Loucy (cell line): Measurements from ENCODE around the gene LAMA5.

ENCODE experiments used
- H2AFZ ChIP-seq: fragments of 200-600 bp; sonication (generic); 2 replicates; pipeline ENCODE4 v1.6.0; 2016; ENCODE audit warnings: antibody characterized with exemption, mild to moderate bottlenecking, low read length, moderate library complexity
- H3F3A ChIP-seq: fragments of 200-600 bp; 2 replicates; pipeline ENCODE4 v1.6.0; 2016; ENCODE audit warnings: antibody characterized with exemption, low read depth, mild to moderate bottlenecking
- H3K27me3 ChIP-seq: fragments of 200-600 bp; sonication (generic); 2 replicates; pipeline ENCODE4 v1.6.1; 2014; ENCODE audit warnings: low read length, mild to moderate bottlenecking; ENCODE audit not compliant: insufficient read depth, poor library complexity, severe bottlenecking
- H3K36me3 ChIP-seq: fragments of 200-600 bp; sonication (generic); 2 replicates; pipeline ENCODE4 v1.6.1; 2016; ENCODE audit warnings: low read length; ENCODE audit not compliant: insufficient read depth
- H3K4me1 ChIP-seq: fragments of 200-600 bp; sonication (generic); 2 replicates; pipeline ENCODE4 v1.5.1; 2014; ENCODE audit warnings: low read length, mild to moderate bottlenecking; ENCODE audit not compliant: insufficient read depth, poor library complexity, severe bottlenecking
- H3K4me2 ChIP-seq: fragments of 200-600 bp; sonication (generic); 2 replicates; pipeline ENCODE4 v1.6.0; 2014; ENCODE audit warnings: antibody characterized with exemption, low read length, low read depth, mild to moderate bottlenecking; ENCODE audit not compliant: poor library complexity, severe bottlenecking
- H3K4me3 ChIP-seq: fragments of 200-600 bp; sonication (generic); 2 replicates; pipeline ENCODE4 v1.5.1; 2014; ENCODE audit warnings: low read length, mild to moderate bottlenecking, mixed read lengths; ENCODE audit not compliant: poor library complexity, severe bottlenecking
- H3K79me2 ChIP-seq: fragments of 200-600 bp; sonication (generic); 2 replicates; pipeline ENCODE4 v1.6.1; 2014; ENCODE audit warnings: low read length; ENCODE audit not compliant: insufficient read depth
- H3K9ac ChIP-seq: fragments of 200-600 bp; sonication (generic); 2 replicates; pipeline ENCODE4 v1.6.0; 2014; ENCODE audit warnings: mild to moderate bottlenecking, low read depth, low read length, moderate library complexity; ENCODE audit not compliant: poor library complexity, severe bottlenecking
- H3K9me2 ChIP-seq: fragments of 200-600 bp; sonication (generic); replicated peaks from 2 replicates; pipeline ENCODE4 v1.6.1; 2016; ENCODE audit warnings: low read depth, low read length, mixed read lengths
- H3K9me3 ChIP-seq: fragments of 200-600 bp; sonication (generic); 2 replicates; pipeline ENCODE4 v1.6.1; 2014; ENCODE audit warnings: mild to moderate bottlenecking, antibody characterized with exemption, low read length, low read depth; ENCODE audit not compliant: insufficient read depth
- H4K20me1 ChIP-seq: fragments of 200-600 bp; sonication (generic); 2 replicates; pipeline ENCODE4 v1.6.0; 2014; ENCODE audit warnings: antibody characterized with exemption, low read length, mild to moderate bottlenecking; ENCODE audit not compliant: insufficient read depth, poor library complexity, severe bottlenecking
- EZH2phosphoT487 ChIP-seq: fragments of 200-600 bp; IDR thresholded peaks from 2 replicates; pipeline ENCODE4 v1.6.1; 2018; ENCODE audit warnings: antibody characterized with exemption, mild to moderate bottlenecking, moderate library complexity, borderline replicate concordance
- TF ChIP-seq, protein P1 (sequence below): fragments of 200-600 bp; sonication (generic); conservative IDR thresholded peaks from 2 replicates; pipeline ENCODE4 v1.5.1; 2014; ENCODE audit warnings: mild to moderate bottlenecking, antibody characterized with exemption, low read length

LAMA5 gene

DNA sequence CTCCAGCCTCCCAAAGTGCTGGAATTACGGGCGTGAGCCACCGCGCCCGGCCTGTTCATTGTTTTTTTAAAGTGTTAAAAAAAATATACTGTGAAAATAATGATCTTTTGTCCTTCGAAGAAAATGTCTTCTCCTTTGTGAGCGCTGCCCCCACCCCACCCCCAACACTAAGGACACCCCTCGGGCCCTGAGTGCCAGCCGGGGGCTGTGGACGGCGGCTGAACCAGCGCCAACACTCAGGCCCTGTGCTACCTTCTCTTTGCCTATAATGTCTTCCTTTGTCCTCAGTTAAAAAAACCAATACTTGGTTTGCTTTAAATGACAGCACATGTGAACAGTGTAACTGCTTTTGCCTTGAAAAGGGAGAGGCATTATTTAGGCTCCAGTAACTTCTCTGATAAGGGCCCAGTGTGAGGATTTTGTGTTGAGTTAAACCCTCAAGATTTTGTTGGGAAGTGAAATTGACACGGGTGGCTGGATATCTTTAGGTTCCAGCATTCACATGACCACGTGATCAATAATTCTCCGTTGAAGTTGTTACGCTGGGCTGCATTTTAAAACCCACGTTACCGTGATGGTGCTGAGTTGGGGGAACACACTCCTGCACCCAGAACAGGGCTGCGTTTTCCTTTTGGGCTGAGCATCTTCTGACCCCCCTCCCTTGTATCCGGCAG lies 73.9 kb downstream of the LAMA5 start:
- H4K20me1 ChIP-seq = no peaks in the 10 kb centered on the region
- no peak overlapping the region for H3K9ac ChIP-seq
- H3K4me2 ChIP-seq = no peak overlapping the region
- no peaks in the 10 kb centered on the region for H3K79me2 ChIP-seq
- H3F3A ChIP-seq = no peaks in the 10 kb centered on the region
- H3K4me1 ChIP-seq = no peaks in the 10 kb centered on the region
- peaks cover 48% of the 10 kb centered on the region; the same call in 1 of the 2 replicates for H3K36me3 ChIP-seq
- no peaks in the 10 kb centered on the region for H3K9me3 ChIP-seq
- no peak overlapping the region for H3K4me3 ChIP-seq
- TF ChIP-seq, protein P1, sequence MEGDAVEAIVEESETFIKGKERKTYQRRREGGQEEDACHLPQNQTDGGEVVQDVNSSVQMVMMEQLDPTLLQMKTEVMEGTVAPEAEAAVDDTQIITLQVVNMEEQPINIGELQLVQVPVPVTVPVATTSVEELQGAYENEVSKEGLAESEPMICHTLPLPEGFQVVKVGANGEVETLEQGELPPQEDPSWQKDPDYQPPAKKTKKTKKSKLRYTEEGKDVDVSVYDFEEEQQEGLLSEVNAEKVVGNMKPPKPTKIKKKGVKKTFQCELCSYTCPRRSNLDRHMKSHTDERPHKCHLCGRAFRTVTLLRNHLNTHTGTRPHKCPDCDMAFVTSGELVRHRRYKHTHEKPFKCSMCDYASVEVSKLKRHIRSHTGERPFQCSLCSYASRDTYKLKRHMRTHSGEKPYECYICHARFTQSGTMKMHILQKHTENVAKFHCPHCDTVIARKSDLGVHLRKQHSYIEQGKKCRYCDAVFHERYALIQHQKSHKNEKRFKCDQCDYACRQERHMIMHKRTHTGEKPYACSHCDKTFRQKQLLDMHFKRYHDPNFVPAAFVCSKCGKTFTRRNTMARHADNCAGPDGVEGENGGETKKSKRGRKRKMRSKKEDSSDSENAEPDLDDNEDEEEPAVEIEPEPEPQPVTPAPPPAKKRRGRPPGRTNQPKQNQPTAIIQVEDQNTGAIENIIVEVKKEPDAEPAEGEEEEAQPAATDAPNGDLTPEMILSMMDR = no peak
- TF ChIP-seq EZH2phosphoT487 = no peak
- H3K27me3 ChIP-seq = no peaks in the 10 kb centered on the region
- no peak overlapping the region for H2AFZ ChIP-seq
- H3K9me2 ChIP-seq = no peaks in the 10 kb centered on the region

DNA sequence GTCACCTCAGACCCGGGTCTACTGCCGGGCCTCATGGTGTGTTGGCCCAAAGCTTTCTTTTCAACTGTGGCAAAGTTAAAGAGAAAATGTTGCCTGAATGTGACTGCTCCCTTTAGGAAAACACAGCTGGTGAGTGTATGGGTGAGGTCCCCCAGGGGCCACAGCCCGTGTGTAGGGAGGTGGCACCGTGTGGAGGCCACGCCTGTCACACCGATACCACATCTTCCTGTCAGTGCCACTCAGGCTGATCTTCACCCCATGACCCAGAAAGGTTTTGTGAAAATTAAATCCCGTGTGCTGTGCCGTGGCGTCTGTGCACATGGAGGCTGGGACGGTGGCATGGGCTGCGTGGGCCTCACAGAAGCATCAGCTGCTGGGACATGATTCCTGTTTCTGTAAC lies 75.0 kb downstream of the LAMA5 start:
- Histone ChIP-seq H3K79me2 (no peaks in the 10 kb centered on the region), H3K4me1 (no peaks in the 10 kb centered on the region), H3F3A (no peaks in the 10 kb centered on the region)

DNA sequence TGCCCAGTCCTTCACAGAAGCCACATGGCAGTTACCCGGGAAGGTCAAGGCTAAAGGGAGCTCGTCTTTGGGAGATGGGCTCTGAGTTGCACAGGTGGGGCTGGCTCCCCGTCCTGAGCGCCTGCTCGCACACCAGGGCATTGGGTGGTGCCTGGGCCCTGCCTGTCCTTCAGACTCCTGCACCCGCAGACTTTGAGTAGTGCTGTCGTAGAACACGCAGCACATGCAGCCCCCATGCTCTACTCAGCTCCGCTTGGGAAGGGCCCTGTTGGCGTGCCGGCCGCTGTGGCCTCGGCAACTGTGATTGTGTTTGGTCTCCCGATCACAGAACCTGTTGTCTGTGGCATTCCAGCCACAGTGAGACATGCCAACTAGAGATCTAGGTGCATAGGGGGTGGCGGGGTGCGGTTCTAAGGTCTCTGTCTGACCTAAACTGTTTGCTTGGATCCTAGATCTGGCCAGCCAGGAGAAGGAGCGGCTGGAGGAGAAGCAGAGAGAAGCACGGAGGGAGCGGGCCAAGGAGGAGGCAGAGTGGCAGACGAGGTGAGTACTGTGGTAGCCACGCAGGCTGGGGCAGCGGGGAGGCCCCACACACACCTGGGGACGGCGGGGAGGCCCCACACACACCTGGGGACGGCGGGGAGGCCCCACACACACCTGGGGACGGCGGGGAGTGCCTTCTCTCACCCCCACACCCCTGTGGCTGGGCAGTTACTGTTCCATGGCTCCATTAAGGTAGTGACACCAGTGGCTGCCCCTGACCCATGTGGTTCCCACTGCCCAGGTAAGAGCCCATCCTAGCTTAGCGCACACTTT lies 75.7 kb downstream of the LAMA5 start:
- no peaks in the 10 kb centered on the region for H3K9me3 ChIP-seq

More for the DNA sequence above, 75.0 kb downstream of the LAMA5 start:
- H3K9ac ChIP-seq = no peak overlapping the region
- H3K27me3 ChIP-seq = no peaks in the 10 kb centered on the region
- H3K9me3 ChIP-seq = no peaks in the 10 kb centered on the region
- no peaks in the 10 kb centered on the region for H4K20me1 ChIP-seq
- H2AFZ ChIP-seq = no peak overlapping the region
- peaks cover 48% of the 10 kb centered on the region; the same call in 1 of the 2 replicates for H3K36me3 ChIP-seq
- H3K9me2 ChIP-seq = no peaks in the 10 kb centered on the region
- no peak overlapping the region for H3K4me3 ChIP-seq
- H3K4me2 ChIP-seq = no peak overlapping the region
- TF ChIP-seq, protein P1 = no peak
- TF ChIP-seq EZH2phosphoT487 = no peak

More for the DNA sequence above, 75.7 kb downstream of the LAMA5 start:
- no peak overlapping the region for H3K4me3 ChIP-seq
- no peaks in the 10 kb centered on the region for H3K4me1 ChIP-seq
- no peak overlapping the region for H2AFZ ChIP-seq
- H3K27me3 ChIP-seq = no peaks in the 10 kb centered on the region
- peaks cover 52% of the 10 kb centered on the region; the same call in 1 of the 2 replicates for H3K36me3 ChIP-seq
- no peaks in the 10 kb centered on the region for H3K9me2 ChIP-seq
- H4K20me1 ChIP-seq = no peaks in the 10 kb centered on the region
- H3K9ac ChIP-seq = no peak overlapping the region
- H3K4me2 ChIP-seq = no peak overlapping the region
- TF ChIP-seq, protein P1 = no peak
- TF ChIP-seq EZH2phosphoT487 = no peak
- H3K79me2 ChIP-seq = no peaks in the 10 kb centered on the region
- no peaks in the 10 kb centered on the region for H3F3A ChIP-seq
